ENCODE data around the gene HMMR. TPM values are rescaled to one million over a fixed set of nuclear protein-coding genes. Genes with fewer than 3 reads are reported as not detected.

The HMMR gene
- total and polyA plus RNA-seq, 2 donors = 0.67 to 29.0 TPM

- Histone ChIP-seq H3K36me3 (ENCODE audit: insufficient read depth) (no peaks in the 10 kb centered on the region), H3K4me1 (ENCODE audit: insufficient read depth) (no peaks in the 10 kb centered on the region), H3K27ac (ENCODE audit: low read depth) (peak within 1 kb of the TSS; percentile 98), H3K4me3 (ENCODE audit: low read depth, low read length) (peak within 1 kb of the TSS; percentile 80)
- DNase-seq (ENCODE audit: extremely low spot score) = peak; percentile 87
- WGBS = under 1% methylated on average over 64 of the region's 64 CpGs
Measured at GRCh38 chr5:163505368-163506094, 45.1 kb downstream of the HMMR start, which contains the start of gene MAT2B. TSS of gene MAT2B (plus strand) at chr5:163505619. CDS start at chr5:163505687, 68 bp downstream.

- Histone ChIP-seq H3K4me3 (ENCODE audit: low read depth, low read length) (peak overlapping the region; percentile 80), H3K27ac (ENCODE audit: low read depth) (peak overlapping the region; percentile 98), H3K4me1 (ENCODE audit: insufficient read depth) (no peaks in the 10 kb centered on the region), H3K36me3 (ENCODE audit: insufficient read depth) (no peaks in the 10 kb centered on the region)
- WGBS = under 1% methylated on average over 9 of the region's 9 CpGs
- no peak for DNase-seq (ENCODE audit: extremely low spot score)
Measured at GRCh38 chr5:163506095-163506457, 45.6 kb downstream of the HMMR start.

DNA sequence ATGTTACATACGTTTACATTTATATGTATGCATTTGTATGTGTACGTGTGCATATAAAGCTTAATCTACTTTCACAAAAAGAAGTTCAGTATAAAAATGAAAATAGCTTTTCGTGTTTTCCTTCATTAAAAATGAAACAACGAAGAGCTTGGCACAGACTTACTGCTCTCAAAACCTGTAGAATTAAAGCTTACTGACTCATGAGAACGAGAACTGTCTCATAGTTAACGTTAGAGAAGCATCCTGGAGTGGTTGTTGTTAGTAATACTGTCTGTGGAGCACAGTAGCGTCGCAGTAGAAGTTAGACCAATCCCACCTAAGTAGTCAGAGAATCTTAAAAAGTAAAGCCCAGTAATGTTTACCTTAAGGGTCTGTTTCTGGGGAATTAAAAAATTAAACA, 46.3 kb downstream of the HMMR start:
- WGBS = 4% methylated on average over 8 of the region's 8 CpGs
- H3K36me3 ChIP-seq (ENCODE audit: insufficient read depth) = no peaks in the 10 kb centered on the region

DNA sequence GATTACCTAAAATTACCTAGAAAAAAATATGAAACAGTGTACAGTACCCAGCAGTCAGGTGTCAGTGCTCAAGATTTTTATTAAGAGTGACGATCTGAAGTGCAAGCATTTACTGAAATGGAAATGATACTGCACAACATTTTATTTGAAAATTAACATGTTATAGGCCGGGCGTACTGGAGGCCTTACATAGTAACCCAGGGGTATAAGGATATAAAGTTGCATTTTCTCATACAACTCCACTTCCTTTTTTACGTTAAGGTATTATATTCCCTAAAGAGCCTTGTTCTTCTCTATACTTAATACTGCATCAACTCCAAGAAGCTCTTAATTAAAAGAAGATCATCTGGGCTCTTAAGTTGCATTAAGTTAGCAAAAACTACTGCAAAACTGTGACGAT, 48.3 kb downstream of the HMMR start:
- H3K4me1 ChIP-seq (ENCODE audit: insufficient read depth) = no peaks in the 10 kb centered on the region
- no peak overlapping the region for H3K4me3 ChIP-seq (ENCODE audit: low read depth, low read length)
- WGBS = 32% methylated on average over 5 of the region's 5 CpGs
- H3K36me3 ChIP-seq (ENCODE audit: insufficient read depth) = peaks cover 3% of the 10 kb centered on the region
- H3K27ac ChIP-seq (ENCODE audit: low read depth) = peak overlapping the region; percentile 50
- DNase-seq (ENCODE audit: extremely low spot score) = no peak

More for the DNA sequence above, 46.3 kb downstream of the HMMR start:
- peak overlapping the region; percentile 98 for H3K27ac ChIP-seq (ENCODE audit: low read depth)
- peak overlapping the region; percentile 80 for H3K4me3 ChIP-seq (ENCODE audit: low read depth, low read length)
- DNase-seq (ENCODE audit: extremely low spot score) = no peak
- H3K4me1 ChIP-seq (ENCODE audit: insufficient read depth) = no peaks in the 10 kb centered on the region

- Histone ChIP-seq H3K27ac (ENCODE audit: low read depth) (peak overlapping the region; percentile 78), H3K4me1 (ENCODE audit: insufficient read depth) (no peaks in the 10 kb centered on the region), H3K4me3 (ENCODE audit: low read depth, low read length) (no peak overlapping the region), H3K36me3 (ENCODE audit: insufficient read depth) (peaks cover 3% of the 10 kb centered on the region)
- 13% methylated on average over 7 of the region's 7 CpGs for WGBS
- DNase-seq (ENCODE audit: extremely low spot score) = no peak
Measured at GRCh38 chr5:163509291-163509951, 49.0 kb downstream of the HMMR start.

DNA sequence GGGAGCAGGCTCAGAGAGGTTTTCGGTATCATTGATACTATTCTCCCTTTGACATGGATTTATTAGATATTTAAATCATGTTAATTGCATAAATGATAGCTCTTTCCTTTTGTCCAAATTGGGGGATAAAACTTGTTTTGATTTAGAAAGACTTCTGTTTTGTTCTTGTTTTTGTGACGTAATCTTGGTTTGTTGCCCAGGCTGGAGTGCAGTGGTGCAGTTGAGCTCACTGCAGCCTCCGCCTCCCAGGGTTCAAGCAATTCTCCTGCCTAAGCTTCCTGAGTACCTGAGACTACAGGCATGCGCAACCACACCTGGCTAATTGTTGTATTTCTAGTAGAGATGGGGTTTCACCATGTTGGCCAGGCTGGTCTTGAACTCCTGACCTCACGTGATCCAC, 52.1 kb downstream of the HMMR start:
- H3K36me3 ChIP-seq (ENCODE audit: insufficient read depth) = peaks cover 10% of the 10 kb centered on the region

GRCh38 chr5:163525096-163525495, 64.7 kb downstream of the HMMR start:
- Histone ChIP-seq H3K4me3 (ENCODE audit: low read depth, low read length) (no peak overlapping the region), H3K36me3 (ENCODE audit: insufficient read depth) (no peaks in the 10 kb centered on the region), H3K4me1 (ENCODE audit: insufficient read depth) (no peaks in the 10 kb centered on the region), H3K27ac (ENCODE audit: low read depth) (no peak overlapping the region)
- DNase-seq (ENCODE audit: extremely low spot score) = no peak
- 78% methylated on average over 1 of the region's 1 CpG for WGBS

More for the DNA sequence above, 52.1 kb downstream of the HMMR start:
- WGBS = 82% methylated on average over 5 of the region's 5 CpGs
- no peak overlapping the region for H3K4me3 ChIP-seq (ENCODE audit: low read depth, low read length)
- no peak overlapping the region for H3K27ac ChIP-seq (ENCODE audit: low read depth)
- no peaks in the 10 kb centered on the region for H3K4me1 ChIP-seq (ENCODE audit: insufficient read depth)
- no peak for DNase-seq (ENCODE audit: extremely low spot score)

- 66% methylated on average over 5 of the region's 5 CpGs for WGBS
- Histone ChIP-seq H3K36me3 (ENCODE audit: insufficient read depth) (no peaks in the 10 kb centered on the region), H3K4me3 (ENCODE audit: low read depth, low read length) (no peak overlapping the region), H3K27ac (ENCODE audit: low read depth) (no peak overlapping the region), H3K4me1 (ENCODE audit: insufficient read depth) (no peaks in the 10 kb centered on the region)
- DNase-seq (ENCODE audit: extremely low spot score) = no peak
Measured at GRCh38 chr5:163529698-163530097, 69.3 kb downstream of the HMMR start.

- no peaks in the 10 kb centered on the region for H3K4me1 ChIP-seq (ENCODE audit: insufficient read depth)
- no peaks in the 10 kb centered on the region for H3K36me3 ChIP-seq (ENCODE audit: insufficient read depth)
- no peak for DNase-seq (ENCODE audit: extremely low spot score)
- 76% methylated on average over 3 of the region's 3 CpGs for WGBS
- H3K4me3 ChIP-seq (ENCODE audit: low read depth, low read length) = no peak overlapping the region
- H3K27ac ChIP-seq (ENCODE audit: low read depth) = no peak overlapping the region
Measured at GRCh38 chr5:163531272-163531671, 70.8 kb downstream of the HMMR start.

- 51% methylated on average over 5 of the region's 5 CpGs for WGBS
- DNase-seq (ENCODE audit: extremely low spot score) = no peak
- no peak overlapping the region for H3K27ac ChIP-seq (ENCODE audit: low read depth)
- no peak overlapping the region for H3K4me3 ChIP-seq (ENCODE audit: low read depth, low read length)
- no peaks in the 10 kb centered on the region for H3K4me1 ChIP-seq (ENCODE audit: insufficient read depth)
- H3K36me3 ChIP-seq (ENCODE audit: insufficient read depth) = no peaks in the 10 kb centered on the region
Measured at GRCh38 chr5:163532171-163533084, 72.0 kb downstream of the HMMR start.

DNA sequence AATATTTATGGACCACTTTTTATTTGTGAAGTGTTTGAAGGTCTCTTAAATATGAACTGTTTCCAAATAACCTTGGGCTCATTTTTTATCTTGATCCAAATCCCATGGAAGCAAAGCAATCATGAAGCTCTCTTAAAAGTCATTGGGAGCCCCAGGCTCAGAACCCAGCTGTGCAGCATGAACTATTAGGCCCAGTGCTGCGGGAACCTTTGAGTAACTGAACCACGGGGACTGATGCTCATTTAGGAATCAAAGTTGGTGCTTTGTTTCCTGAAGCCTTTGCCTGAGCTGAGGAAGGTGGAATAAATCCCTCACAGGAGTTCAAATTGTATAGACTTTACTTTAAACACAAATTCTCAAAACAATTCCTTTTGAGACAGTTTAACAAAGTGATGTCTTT, 72.8 kb downstream of the HMMR start:
- no peaks in the 10 kb centered on the region for H3K4me1 ChIP-seq (ENCODE audit: insufficient read depth)
- H3K4me3 ChIP-seq (ENCODE audit: low read depth, low read length) = no peak overlapping the region
- no peak for DNase-seq (ENCODE audit: extremely low spot score)
- WGBS = 52% methylated on average over 2 of the region's 2 CpGs
- no peaks in the 10 kb centered on the region for H3K36me3 ChIP-seq (ENCODE audit: insufficient read depth)
- H3K27ac ChIP-seq (ENCODE audit: low read depth) = no peak overlapping the region

DNA sequence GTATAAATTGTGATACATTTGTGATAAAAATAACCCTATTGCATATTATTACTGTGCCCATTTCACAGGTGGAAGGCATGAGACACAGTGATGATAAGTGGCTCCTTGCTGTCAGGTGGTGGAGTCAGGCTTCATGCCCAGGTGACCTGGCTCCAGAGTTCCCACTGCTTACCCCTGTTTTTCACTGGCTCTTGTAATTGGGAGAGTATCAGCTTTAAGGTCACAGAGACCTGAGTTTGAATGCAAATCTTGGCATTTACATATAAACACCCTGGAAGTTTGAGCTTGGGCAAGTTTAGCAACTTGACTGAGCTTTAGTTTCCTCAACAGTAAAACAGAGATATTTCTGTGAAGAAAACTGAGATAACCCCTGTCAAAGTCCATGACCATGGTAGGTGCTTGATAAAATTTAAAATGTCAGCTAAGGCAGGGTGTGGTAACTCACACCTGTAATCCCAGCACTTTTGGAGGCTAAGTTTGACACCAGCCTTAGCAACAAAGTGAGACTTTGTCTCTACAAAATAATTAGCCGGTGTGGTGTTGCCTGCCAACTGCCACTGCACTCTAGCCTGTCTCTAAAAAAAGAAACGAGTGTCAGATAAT, 74.2 kb downstream of the HMMR start:
- Histone ChIP-seq H3K36me3 (ENCODE audit: insufficient read depth) (no peaks in the 10 kb centered on the region), H3K4me3 (ENCODE audit: low read depth, low read length) (no peak overlapping the region), H3K4me1 (ENCODE audit: insufficient read depth) (no peaks in the 10 kb centered on the region), H3K27ac (ENCODE audit: low read depth) (no peak overlapping the region)
- WGBS = 62% methylated on average over 2 of the region's 2 CpGs
- no peak for DNase-seq (ENCODE audit: extremely low spot score)

- H3K27ac ChIP-seq (ENCODE audit: low read depth) = no peak overlapping the region
- 89% methylated on average over 3 of the region's 3 CpGs for WGBS
- H3K4me3 ChIP-seq (ENCODE audit: low read depth, low read length) = no peak overlapping the region
- no peaks in the 10 kb centered on the region for H3K36me3 ChIP-seq (ENCODE audit: insufficient read depth)
- no peak for DNase-seq (ENCODE audit: extremely low spot score)
- no peaks in the 10 kb centered on the region for H3K4me1 ChIP-seq (ENCODE audit: insufficient read depth)
Measured at GRCh38 chr5:163535290-163535689, 74.9 kb downstream of the HMMR start.

Measured in urinary bladder (tissue), 4 donors.